ENCODE measurements around the gene PPM1M.

The PPM1M gene

GRCh38 chr3:52291508-52292181 is 46.1 kb downstream of the PPM1M start:
- H3K36me3 Mint-ChIP-seq (ENCODE audit: low read depth) = peaks cover 73% of the 10 kb centered on the region
- no peaks in the 10 kb centered on the region for H3K27me3 Mint-ChIP-seq
- intact Hi-C loops (cut with micrococcal nuclease) = loop anchor here (1.0 kb wide), 1 partner anchor 48 kb away; no protein-coding TSS in a partner anchor
- H3K27ac Mint-ChIP-seq = no peak overlapping the region
- H3K4me1 Mint-ChIP-seq (ENCODE audit: low read depth) = peaks cover 31% of the 10 kb centered on the region
- H3K9me3 Mint-ChIP-seq = no peaks in the 10 kb centered on the region
- no peak overlapping the region for H3K4me3 Mint-ChIP-seq

- intact Hi-C loops (cut with micrococcal nuclease) = no loop called here
- no peaks in the 10 kb centered on the region for H3K9me3 Mint-ChIP-seq
- H3K4me1 Mint-ChIP-seq (ENCODE audit: low read depth) = peaks cover 33% of the 10 kb centered on the region
- H3K4me3 Mint-ChIP-seq = no peak overlapping the region
- H3K36me3 Mint-ChIP-seq (ENCODE audit: low read depth) = peaks cover 71% of the 10 kb centered on the region
- H3K27me3 Mint-ChIP-seq = peaks cover 3% of the 10 kb centered on the region
- H3K27ac Mint-ChIP-seq = no peak overlapping the region
Observed at GRCh38 chr3:52292247-52293065, 46.9 kb downstream of the PPM1M start.

GRCh38 chr3:52293491-52294319 is 48.1 kb downstream of the PPM1M start:
- intact Hi-C loops (cut with micrococcal nuclease) = no loop called here

GRCh38 chr3:52294320-52295150 is 49.0 kb downstream of the PPM1M start:
- H3K27me3 Mint-ChIP-seq = peaks cover 22% of the 10 kb centered on the region
- H3K27ac Mint-ChIP-seq = no peak overlapping the region
- H3K4me3 Mint-ChIP-seq = no peak overlapping the region
- intact Hi-C loops (cut with micrococcal nuclease) = no loop called here
- no peaks in the 10 kb centered on the region for H3K9me3 Mint-ChIP-seq
- H3K36me3 Mint-ChIP-seq (ENCODE audit: low read depth) = peaks cover 65% of the 10 kb centered on the region
- H3K4me1 Mint-ChIP-seq (ENCODE audit: low read depth) = peaks cover 40% of the 10 kb centered on the region

More at GRCh38 chr3:52293491-52294319, 48.1 kb downstream of the PPM1M start:
- Mint-ChIP-seq H3K9me3 (no peaks in the 10 kb centered on the region), H3K27ac (no peak overlapping the region), H3K36me3 (ENCODE audit: low read depth) (peaks cover 65% of the 10 kb centered on the region), H3K4me1 (ENCODE audit: low read depth) (peaks cover 40% of the 10 kb centered on the region), H3K4me3 (no peak overlapping the region), H3K27me3 (peaks cover 14% of the 10 kb centered on the region)

GRCh38 chr3:52295671-52296208 is 50.2 kb downstream of the PPM1M start:
- Mint-ChIP-seq H3K9me3 (no peaks in the 10 kb centered on the region), H3K36me3 (ENCODE audit: low read depth) (peaks cover 61% of the 10 kb centered on the region), H3K27ac (no peak overlapping the region), H3K4me1 (ENCODE audit: low read depth) (peaks cover 48% of the 10 kb centered on the region), H3K4me3 (no peak overlapping the region), H3K27me3 (peaks cover 25% of the 10 kb centered on the region)
- intact Hi-C loops (cut with micrococcal nuclease) = no loop called here

GRCh38 chr3:52297242-52298148 is 51.9 kb downstream of the PPM1M start:
- intact Hi-C loops (cut with micrococcal nuclease) = no loop called here
- Mint-ChIP-seq H3K4me1 (ENCODE audit: low read depth) (peaks cover 50% of the 10 kb centered on the region), H3K27me3 (peaks cover 25% of the 10 kb centered on the region), H3K27ac (no peak overlapping the region), H3K36me3 (ENCODE audit: low read depth) (peaks cover 44% of the 10 kb centered on the region), H3K4me3 (no peak overlapping the region), H3K9me3 (no peaks in the 10 kb centered on the region)

GRCh38 chr3:52298149-52299098 is 52.9 kb downstream of the PPM1M start:
- H3K4me1 Mint-ChIP-seq (ENCODE audit: low read depth) = peaks cover 57% of the 10 kb centered on the region
- H3K27me3 Mint-ChIP-seq = peaks cover 25% of the 10 kb centered on the region
- H3K27ac Mint-ChIP-seq = peak overlapping the region; percentile 67
- H3K36me3 Mint-ChIP-seq (ENCODE audit: low read depth) = peaks cover 34% of the 10 kb centered on the region
- intact Hi-C loops (cut with micrococcal nuclease) = no loop called here
- no peaks in the 10 kb centered on the region for H3K9me3 Mint-ChIP-seq
- H3K4me3 Mint-ChIP-seq = no peak overlapping the region

- intact Hi-C loops (cut with micrococcal nuclease) = no loop called here
- H3K27me3 Mint-ChIP-seq = peaks cover 26% of the 10 kb centered on the region
Observed at GRCh38 chr3:52299247-52299878, 53.8 kb downstream of the PPM1M start.

More at GRCh38 chr3:52299247-52299878, 53.8 kb downstream of the PPM1M start:
- Mint-ChIP-seq H3K4me1 (ENCODE audit: low read depth) (peaks cover 67% of the 10 kb centered on the region), H3K9me3 (no peaks in the 10 kb centered on the region), H3K4me3 (no peak overlapping the region), H3K27ac (peak overlapping the region; percentile 67), H3K36me3 (ENCODE audit: low read depth) (peaks cover 28% of the 10 kb centered on the region)

Data from dendritic cell treated with granulocyte-macrophage colony-stimulating factor and Interleukin-4, amounts not matched to agents 40 ng/mL and 50 ng/mL, for 4 days (primary cell).